ENCODE measurements around the gene MYLK. TPM values are rescaled to one million over a fixed set of nuclear protein-coding genes. Genes with fewer than 3 reads are reported as not detected.

The MYLK gene
- total RNA-seq, 1 donor from 2014 or later, result 81.4 TPM

DNA sequence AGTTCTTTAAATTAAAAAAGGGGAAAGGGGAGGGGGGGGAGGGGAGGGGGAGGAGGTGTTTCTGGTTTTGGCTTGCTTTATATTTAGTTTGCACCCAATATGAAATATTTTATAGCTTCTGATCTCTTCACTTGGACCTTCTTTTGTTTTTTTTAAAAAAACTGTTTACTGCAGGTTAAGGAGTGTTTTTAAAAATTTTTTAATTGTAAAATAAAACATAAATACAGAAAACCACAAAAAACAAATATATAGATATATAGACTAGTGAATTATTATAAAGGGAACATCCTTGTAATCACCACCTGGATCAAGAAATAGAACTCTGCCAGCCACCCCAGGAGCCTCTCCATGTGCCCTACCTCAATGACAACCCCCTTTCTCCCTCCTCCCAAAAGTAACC is 861 bp upstream of the MYLK start:
- no peak overlapping the region for H3K4me3 ChIP-seq (ENCODE audit: low read depth, low read length)
- TF ChIP-seq, protein P1, sequence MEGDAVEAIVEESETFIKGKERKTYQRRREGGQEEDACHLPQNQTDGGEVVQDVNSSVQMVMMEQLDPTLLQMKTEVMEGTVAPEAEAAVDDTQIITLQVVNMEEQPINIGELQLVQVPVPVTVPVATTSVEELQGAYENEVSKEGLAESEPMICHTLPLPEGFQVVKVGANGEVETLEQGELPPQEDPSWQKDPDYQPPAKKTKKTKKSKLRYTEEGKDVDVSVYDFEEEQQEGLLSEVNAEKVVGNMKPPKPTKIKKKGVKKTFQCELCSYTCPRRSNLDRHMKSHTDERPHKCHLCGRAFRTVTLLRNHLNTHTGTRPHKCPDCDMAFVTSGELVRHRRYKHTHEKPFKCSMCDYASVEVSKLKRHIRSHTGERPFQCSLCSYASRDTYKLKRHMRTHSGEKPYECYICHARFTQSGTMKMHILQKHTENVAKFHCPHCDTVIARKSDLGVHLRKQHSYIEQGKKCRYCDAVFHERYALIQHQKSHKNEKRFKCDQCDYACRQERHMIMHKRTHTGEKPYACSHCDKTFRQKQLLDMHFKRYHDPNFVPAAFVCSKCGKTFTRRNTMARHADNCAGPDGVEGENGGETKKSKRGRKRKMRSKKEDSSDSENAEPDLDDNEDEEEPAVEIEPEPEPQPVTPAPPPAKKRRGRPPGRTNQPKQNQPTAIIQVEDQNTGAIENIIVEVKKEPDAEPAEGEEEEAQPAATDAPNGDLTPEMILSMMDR (conservative IDR thresholded peaks at IDR 0.05; ENCODE audit: low read depth, low read length), result no peak
- DNase-seq (ENCODE audit: low read depth), result no peak

DNA sequence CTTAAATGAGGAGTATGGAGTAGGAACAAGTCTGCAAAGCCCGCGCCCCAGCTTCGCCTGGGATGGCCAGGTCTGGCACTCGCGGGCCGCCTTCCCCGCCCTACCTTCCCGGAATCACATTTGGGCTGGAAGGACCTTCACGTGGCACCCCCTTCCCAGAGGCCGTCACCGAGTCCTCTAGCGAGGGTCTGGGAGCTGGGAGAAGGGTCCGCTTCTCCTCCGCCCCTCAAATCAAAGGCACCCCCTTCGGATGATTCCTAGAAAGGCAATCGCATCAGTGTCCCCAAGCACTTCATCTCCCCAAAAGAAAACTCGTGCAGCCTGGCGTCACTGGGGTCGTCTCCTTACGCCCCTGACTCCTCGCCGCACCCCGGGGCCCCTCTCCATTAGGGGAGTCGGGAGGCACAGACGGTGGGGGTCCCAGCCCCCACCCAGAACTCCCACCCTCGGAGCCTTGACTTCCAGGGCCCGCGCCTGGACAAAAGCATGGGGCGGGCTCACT is 380 bp downstream of the MYLK start:
- no peak for DNase-seq (ENCODE audit: low read depth)

DNA sequence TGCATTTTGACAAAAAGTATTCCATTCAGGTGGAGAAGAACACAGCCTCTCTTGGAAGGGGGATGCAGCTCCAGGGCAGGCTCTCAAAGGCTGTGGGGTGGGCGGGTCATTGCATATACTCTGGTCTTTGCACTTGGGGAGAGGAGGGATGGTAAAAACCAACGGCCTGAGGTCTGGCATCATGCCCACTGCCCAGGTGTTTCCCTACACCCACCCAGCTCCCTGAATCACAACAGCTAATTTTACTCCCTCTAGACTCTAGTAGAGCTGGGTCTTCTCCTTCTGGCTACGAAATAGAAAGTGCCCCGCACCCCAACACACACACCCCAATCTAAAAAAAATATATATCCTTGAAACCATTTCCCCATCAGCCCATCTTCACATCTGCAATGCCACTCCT is 1.0 kb downstream of the MYLK start:
- TF ChIP-seq, protein P1 (conservative IDR thresholded peaks at IDR 0.05; ENCODE audit: low read depth, low read length), result no peak
- no peak for DNase-seq (ENCODE audit: low read depth)
- peak overlapping the region; percentile 64 for H3K4me3 ChIP-seq (ENCODE audit: low read depth, low read length)

More for the DNA sequence above, 380 bp downstream of the MYLK start:
- TF ChIP-seq, protein P1 (conservative IDR thresholded peaks at IDR 0.05; ENCODE audit: low read depth, low read length), result no peak
- H3K4me3 ChIP-seq (ENCODE audit: low read depth, low read length), result peak overlapping the region; percentile 64

DNA sequence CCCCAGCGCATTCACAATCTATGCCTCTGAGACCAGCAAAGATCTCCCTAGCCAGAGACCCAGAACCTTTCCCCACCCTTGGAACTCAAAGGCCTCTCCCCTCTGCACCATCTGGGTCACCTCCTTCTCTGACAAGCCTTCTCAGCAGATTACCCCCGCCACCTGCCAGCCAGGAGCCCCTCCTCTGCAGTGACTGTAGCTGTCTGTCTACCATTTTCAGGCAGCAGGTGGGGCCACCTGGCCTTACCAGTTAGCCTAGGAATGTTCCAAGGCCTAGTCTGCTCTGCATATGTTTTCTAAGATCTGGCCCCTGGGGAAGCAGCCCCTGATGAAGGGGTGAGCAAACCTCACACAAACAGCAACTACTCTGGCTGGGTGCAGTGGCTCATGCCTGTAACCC is 2.4 kb downstream of the MYLK start:
- DNase-seq (ENCODE audit: low read depth), result no peak
- H3K4me3 ChIP-seq (ENCODE audit: low read depth, low read length), result peak overlapping the region; percentile 64
- TF ChIP-seq, protein P1 (conservative IDR thresholded peaks at IDR 0.05; ENCODE audit: low read depth, low read length), result no peak

DNA sequence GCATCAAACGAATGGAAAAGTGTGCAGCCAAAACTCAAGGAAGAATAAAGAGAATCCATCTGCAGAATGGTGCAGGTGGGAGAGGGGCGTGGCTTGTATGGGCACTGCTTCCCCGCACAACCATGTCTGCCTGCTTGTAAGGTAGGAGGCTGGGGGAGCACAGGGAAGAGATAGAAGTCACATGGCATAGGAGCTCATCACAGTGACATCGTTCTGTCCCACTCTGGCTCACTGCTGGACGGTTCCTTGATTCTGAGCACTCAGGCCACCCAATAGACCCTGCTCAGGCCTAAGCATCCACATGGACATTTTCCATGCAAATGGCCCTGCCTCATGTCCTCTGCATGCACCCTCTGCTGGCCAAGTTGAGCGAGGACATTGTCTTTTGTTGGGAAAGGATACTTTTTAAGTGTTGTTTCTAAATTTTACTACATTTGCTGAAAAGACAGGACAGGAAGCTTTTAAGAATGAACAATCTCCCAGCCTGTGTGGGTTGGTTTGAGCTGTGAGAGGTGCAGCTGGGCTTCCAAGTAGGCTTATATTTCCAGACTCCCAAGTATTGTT is 3.1 kb downstream of the MYLK start:
- H3K4me3 ChIP-seq (ENCODE audit: low read depth, low read length), result peak overlapping the region; percentile 64
- TF ChIP-seq, protein P1 (conservative IDR thresholded peaks at IDR 0.05; ENCODE audit: low read depth, low read length), result peak; percentile 79
- no peak for DNase-seq (ENCODE audit: low read depth)

DNA sequence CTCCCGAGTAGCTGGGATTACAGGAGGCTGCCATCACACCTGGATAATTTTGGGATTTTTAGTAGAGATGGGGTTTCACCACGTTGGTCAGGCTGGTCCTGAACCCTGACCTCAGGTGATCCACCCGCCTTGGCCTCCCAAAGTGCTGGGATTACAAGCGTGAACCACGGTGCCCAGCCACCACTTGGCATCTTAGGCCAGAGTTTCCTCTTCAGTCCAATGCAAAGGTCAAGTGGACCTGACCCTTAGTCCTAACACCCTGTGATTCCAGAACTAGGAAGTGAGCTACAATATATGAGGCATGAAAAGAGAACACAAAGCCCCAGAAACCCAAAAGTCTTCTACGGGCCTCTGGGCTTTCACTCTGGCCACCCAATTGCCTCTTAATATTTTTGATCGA is 5.3 kb downstream of the MYLK start:
- H3K4me3 ChIP-seq (ENCODE audit: low read depth, low read length), result no peak overlapping the region
- TF ChIP-seq, protein P1 (conservative IDR thresholded peaks at IDR 0.05; ENCODE audit: low read depth, low read length), result no peak
- DNase-seq (ENCODE audit: low read depth), result no peak

DNA sequence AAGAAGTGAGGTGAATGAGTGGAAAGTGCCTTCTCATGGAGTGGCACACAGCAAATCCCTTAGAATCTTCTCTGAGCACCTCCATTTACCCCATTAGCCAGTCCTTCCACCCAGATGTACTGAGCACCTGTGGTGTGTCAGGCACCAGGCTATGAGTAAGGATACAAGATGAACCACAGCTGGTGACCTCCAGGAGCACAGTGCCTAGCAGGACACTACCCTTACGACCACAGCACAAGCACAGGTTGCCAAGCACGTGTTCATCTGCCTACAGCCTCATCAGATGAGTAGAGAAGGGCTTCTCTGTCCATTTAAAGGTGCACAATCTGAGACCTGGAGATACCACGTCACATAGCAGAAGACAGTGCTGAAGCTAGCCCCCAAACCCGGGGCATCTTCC is 6.2 kb downstream of the MYLK start:
- DNase-seq (ENCODE audit: low read depth), result no peak
- no peak overlapping the region for H3K4me3 ChIP-seq (ENCODE audit: low read depth, low read length)
- TF ChIP-seq, protein P1 (conservative IDR thresholded peaks at IDR 0.05; ENCODE audit: low read depth, low read length), result no peak
